Measurements from ENCODE around the gene WDR45.

The WDR45 gene

GRCh38 chrX:49073601-49074575, 5.8 kb downstream of the WDR45 start, which contains the start of gene PRAF2:
Gene PRAF2, minus strand, starts transcription at chrX:49074002. Its CDS starts 15 bp downstream, at chrX:49073987.
- DNase-seq, result peak; percentile 93

DNA sequence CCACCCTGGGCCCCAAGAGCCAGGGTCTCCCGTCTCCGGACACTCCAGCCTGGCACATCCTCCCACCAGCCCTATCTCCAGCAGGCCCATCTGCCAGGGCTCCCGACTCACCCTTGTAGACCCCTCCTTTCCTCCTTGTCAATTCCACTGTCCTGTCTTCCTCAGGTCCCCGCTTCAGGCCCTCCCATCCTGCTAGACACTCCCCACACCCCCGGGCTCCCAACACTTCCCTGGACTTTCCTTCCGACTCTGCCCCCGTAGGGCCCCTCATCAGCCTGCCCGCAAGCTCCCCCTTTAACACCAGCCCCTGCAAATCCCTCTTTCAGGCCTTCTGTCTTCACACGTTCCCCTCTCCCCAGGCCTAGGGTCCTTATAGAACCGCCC, 7.0 kb downstream of the WDR45 start:
- DNase-seq, result no peak

DNA sequence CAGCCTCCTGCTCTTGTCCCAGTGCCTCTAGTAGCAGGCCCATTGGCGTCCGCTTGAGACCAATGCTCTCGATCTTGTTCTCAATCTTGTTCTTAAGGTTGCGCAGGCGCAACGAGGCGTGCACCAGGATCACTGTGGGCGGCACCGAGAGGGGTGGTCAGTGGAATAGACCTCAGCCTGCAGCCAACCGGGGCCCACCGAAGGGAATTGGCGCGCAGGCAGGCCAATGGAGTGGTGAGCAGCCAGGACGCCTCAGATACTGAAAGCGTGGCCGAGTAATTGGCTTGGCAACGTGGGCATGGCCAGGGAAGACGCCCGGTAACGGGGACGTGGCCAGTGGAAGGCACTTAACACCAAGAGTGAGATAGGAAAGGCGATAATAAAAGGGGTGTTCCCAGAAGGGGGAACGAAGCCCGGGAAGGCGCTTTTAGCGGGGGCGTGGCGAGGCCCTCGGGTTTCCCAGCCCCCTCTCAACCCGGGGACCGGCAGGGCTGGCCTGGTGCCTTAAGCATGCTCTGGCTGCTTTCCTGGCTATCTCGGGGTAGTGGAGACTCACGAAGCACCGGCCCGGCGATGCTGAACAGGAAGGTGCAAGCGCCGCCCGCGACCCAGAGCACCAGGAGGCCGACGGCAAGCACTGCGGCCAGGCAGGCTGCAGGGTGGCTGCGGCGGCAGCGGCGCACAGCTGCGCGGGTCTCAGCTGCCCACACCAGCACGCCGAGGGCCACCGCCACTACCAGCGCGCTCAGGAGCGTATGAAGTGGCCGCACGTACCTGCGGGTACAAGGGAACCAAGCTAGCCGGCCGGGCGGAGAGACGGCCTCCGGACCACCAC, 7.6 kb downstream of the WDR45 start:
- peak; percentile 23 for DNase-seq

DNA sequence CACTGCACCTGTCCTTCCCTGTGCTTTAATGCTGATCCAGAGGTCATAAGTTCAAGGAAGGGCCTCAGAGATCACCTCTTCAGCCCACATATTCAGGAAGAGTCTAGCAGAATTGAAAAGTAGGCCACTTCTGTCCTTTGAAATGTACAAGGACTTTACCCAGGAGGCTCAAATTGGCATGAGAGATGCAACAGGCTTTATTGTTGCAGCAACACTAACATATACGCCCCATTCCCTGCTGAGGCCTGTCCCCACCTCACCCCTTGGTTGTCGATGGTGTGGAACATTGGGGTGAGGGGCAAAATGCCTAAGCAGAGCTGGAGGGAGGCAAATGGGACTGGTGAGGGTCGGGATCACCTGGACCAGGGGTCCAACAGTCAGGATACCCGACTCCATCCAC, 8.7 kb downstream of the WDR45 start:
- no peak for DNase-seq

DNA sequence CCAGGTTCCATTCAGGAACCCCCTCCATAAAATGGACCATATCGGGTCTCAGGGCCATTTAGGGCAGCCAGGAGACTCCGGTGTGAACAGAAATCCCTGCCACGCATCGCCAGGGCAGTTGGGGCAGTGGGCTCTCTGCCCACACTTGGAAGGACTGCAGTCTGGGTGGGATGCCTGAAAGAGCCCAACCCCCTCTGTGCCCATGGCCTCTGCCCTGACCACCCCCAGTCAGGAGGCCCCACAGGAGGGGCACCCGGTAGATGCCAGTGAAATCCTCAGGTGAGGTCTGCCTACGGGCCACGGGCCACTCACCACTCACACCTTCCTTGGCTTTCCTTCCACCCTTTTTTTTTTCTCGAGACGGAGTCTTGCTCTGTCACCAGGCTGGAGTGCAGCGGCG, 10.6 kb downstream of the WDR45 start:
- DNase-seq, result no peak

DNA sequence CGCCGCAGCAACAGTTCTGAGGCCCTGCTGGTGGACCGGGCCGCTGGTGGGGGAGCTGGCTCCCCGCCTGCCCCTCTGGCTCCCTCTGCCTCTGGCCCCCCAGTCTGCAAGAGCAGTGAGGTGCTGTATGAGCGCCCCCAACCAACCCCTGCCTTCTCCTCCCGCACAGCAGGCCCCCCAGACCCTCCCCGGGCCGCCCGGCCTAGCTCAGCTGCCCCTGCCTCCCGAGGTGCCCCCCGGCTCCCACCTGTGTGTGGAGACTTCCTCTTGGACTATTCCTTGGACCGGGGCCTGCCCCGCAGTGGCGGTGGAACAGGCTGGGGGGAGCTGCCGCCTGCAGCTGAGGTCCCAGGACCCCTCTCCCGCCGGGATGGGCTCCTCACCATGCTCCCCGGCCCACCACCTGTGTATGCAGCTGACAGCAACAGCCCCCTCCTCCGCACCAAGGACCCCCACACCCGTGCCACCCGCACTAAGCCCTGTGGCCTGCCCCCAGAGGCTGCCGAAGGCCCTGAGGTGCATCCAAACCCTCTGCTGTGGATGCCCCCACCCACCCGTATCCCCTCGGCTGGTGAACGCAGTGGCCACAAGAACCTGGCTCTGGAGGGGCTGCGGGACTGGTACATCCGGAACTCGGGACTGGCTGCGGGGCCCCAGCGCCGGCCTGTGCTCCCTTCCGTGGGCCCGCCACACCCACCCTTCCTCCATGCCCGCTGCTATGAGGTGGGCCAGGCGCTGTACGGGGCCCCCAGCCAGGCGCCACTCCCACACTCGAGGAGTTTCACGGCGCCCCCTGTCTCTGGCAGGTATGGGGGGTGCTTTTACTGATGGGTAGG, 12.2 kb downstream of the WDR45 start:
- DNase-seq, result no peak

GRCh38 chrX:49066690-49067089, 13.0 kb downstream of the WDR45 start:
- DNase-seq, result no peak

- DNase-seq, result no peak
Measured at GRCh38 chrX:49066278-49066677, 13.4 kb downstream of the WDR45 start.

GRCh38 chrX:49064735-49065134, 15.0 kb downstream of the WDR45 start:
- DNase-seq, result no peak

GRCh38 chrX:49064303-49064702, 15.4 kb downstream of the WDR45 start:
- no peak for DNase-seq

GRCh38 chrX:49063715-49064114, 16.0 kb downstream of the WDR45 start:
- no peak for DNase-seq

DNA sequence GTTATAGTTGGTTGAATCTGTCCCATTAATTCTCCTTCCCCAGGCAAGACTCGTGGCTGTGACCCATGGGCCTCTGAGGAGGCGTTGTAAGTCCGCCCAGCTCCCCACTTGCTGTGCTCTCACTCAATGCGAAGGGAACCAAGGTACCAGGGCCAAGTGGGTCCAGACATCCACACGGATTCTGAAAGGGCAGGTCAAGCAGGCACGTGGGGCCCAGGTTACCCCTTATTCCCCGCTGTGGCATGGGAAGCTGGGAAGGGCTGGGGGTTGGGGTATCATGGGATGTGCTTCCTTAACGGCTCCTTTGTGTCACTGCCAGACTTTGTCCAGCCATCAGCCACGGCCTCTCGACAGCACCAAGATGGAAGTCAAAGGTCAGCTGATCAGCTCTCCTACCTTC, 17.8 kb downstream of the WDR45 start:
- no peak for DNase-seq

- DNase-seq, result no peak
Measured at GRCh38 chrX:49061490-49061889, 18.2 kb downstream of the WDR45 start.

GRCh38 chrX:49060914-49061313, 18.8 kb downstream of the WDR45 start:
- DNase-seq, result no peak

DNA sequence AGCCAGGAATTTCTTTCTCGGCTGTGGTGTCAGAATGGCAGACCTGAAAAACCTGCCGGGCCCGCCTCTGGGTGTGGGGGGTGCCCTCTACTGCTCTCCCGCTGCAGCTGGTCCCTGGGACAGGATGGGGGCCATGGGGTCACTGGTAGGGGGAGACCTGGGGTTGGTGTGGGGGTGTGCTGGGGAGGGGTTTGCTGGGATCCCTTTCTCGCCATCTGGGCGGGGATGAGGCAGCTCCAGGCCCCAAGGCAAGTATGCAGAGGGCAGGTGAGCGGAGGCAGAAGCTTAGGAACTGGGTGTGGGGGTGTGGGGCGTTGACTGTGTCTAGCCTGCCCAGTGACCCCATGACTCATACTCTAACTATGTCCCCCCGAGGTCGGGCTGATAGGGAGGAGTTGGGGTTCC, 20.0 kb downstream of the WDR45 start:
- DNase-seq, result no peak

- no peak for DNase-seq
Measured at GRCh38 chrX:49059201-49059600, 20.5 kb downstream of the WDR45 start.

DNA sequence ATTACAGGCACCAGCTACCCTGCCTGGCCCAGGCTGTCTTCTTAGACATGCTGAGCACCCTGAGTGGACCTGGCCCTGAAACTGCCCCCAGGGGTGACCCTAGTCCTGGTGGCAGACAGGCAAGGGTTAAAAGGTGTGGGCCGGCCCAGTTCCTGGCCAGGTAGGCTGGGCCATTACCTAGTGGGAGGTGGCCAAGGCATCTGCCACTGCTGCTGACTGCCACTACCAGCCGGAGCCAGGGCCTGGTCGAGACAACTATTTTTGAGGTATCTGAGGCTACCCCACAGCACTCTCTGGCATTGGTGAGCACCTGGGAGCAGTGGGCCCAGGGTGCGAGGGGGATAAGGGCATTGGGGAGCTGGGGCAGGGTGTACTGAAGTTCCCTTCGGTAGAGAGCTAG, 20.9 kb downstream of the WDR45 start, which contains the start of gene CCDC120:
Gene CCDC120 (plus strand): TSS at position 206 of the 400 bp plus-strand sequence. CDS start 3,043 bp downstream, outside the sequence.
- DNase-seq, result no peak

GRCh38 chrX:49054073-49054762, 25.5 kb downstream of the WDR45 start:
- no peak for DNase-seq

DNA sequence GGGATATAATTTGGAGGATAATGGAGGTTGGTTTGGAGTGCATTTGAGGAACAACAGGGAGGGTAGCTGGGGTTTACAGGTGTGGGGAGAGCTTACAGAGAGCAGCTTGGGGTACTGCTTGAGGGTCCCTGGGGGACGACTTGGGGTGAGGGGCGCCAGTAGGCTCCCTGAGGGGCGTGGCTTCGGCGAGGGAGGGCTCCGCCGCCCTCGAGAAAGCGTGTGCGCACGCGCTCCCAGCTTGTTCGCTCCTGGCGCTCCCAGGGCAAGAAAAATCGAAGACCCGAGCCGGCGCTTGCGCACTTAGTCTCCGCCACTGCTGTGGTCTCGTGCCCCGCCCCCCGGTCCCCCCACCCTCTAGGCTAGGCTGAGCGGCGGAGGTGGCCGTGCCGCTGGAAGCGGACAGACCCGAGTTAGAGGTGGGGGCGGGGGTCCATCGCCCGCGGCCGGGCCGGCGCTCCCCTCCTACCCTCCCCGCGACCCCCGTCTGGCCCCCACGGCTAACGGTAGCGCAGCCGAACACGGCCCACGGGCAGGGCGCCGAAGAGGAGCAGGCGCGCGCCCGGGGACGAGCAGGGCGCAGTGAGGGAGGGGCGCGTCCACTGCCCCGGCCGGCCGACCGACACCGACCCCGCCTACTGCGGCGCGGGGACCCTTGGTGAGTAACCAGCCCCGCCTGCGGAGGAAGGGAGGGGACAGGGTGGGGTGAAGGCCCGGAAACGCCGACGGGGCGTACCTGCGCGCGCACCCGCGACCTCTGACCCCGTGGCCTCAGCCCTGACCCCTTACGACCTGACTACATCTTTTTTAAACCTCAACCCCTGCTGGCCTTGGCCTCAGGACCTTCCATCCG, 26.2 kb downstream of the WDR45 start:
- no peak for DNase-seq

DNA sequence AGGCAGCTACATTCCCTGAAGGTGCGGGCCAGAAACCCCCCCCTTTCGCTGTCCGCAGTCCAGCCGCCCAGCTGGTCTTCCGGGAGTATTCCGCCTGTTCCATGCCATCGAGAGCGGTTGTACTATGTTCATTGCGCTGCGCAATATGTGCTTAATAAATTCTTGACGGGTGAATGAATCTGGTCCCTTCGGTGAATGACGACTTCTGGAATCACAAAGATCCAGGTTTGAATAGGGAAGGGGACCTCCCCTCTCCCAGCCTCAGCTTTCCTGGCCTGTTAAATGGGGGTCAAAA, 35.8 kb downstream of the WDR45 start:
- no peak for DNase-seq

All from midbrain (tissue), 1 donor.